ENCODE measurements around the gene MYBPH.

The MYBPH gene

GRCh38 chr1:203219934-203220333 is 44.3 kb upstream of the MYBPH start:
- no peak overlapping the region for H3K4ac ChIP-seq (ENCODE audit: low read length)
- H2BK15ac ChIP-seq (ENCODE audit: low read length) = no peak overlapping the region

GRCh38 chr1:203219171-203219570 is 43.5 kb upstream of the MYBPH start:
- no peak overlapping the region for H2BK15ac ChIP-seq (ENCODE audit: low read length)
- peaks cover 0 to 7% of the 10 kb centered on the region in 2 donors for H3K4me1 ChIP-seq (ENCODE audit: control insufficient read depth in 2 of 2, insufficient read depth in 1 of 2, low read depth in 1 of 2, low read length in 2 of 2)
- H4K8ac ChIP-seq (ENCODE audit: low read depth, low read length) = no peak overlapping the region
- no peak overlapping the region for H3K27ac ChIP-seq (replicated peaks; ENCODE audit: low read length)
- no peak overlapping the region for H2BK12ac ChIP-seq (ENCODE audit: low read length)
- H3K27me3 ChIP-seq (ENCODE audit: control insufficient read depth in 3 of 3, insufficient read depth in 3 of 3, low read depth in 1 of 3, low read length in 3 of 3) = peaks cover 0 to 73% (median 0%) of the 10 kb centered on the region in 3 experiments
- no peaks in the 10 kb centered on the region for H3K36me3 ChIP-seq (replicated peaks in 1 of 2; ENCODE audit: control insufficient read depth in 2 of 2, insufficient read depth in 2 of 2, low read length in 2 of 2)
- H3K18ac ChIP-seq (ENCODE audit: low read length) = no peak overlapping the region
- no CpG with 5 or more reads among the region's 1 CpG for WGBS, 2 donors (ENCODE audit: extremely low coverage in 2 of 2, insufficient read length in 2 of 2, insufficient replicate concordance in 1 of 2)
- H3K4me3 ChIP-seq (ENCODE audit: low read length in 2 of 2) = no peak overlapping the region
- no peak overlapping the region for H3K9ac ChIP-seq (ENCODE audit: low read depth, low read length, poor library complexity)
- no peak overlapping the region for H2BK5ac ChIP-seq (ENCODE audit: low read length)
- H3K79me1 ChIP-seq (ENCODE audit: low read depth, low read length) = no peaks in the 10 kb centered on the region
- H3K14ac ChIP-seq (ENCODE audit: low read length) = no peak overlapping the region
- H4K91ac ChIP-seq (ENCODE audit: low read depth, low read length, poor library complexity) = no peak overlapping the region
- DNase-seq (ENCODE audit: low spot score) = no peak
- H2AK5ac ChIP-seq (ENCODE audit: low read depth, low read length) = no peak overlapping the region
- no peak overlapping the region for H3K23ac ChIP-seq (ENCODE audit: low read depth, low read length, poor library complexity)
- H3K4ac ChIP-seq (ENCODE audit: low read length) = no peak overlapping the region
- no peak overlapping the region for H2AFZ ChIP-seq (ENCODE audit: low read length)
- H2BK120ac ChIP-seq (ENCODE audit: low read depth, low read length) = no peak overlapping the region
- H3K9me3 ChIP-seq (replicated peaks in 1 of 2; ENCODE audit: control insufficient read depth in 2 of 2, insufficient read depth in 1 of 2, low read depth in 1 of 2, low read length in 2 of 2) = no peaks in the 10 kb centered on the region
- H3K4me2 ChIP-seq (ENCODE audit: insufficient read depth, low read length, poor library complexity, severe bottlenecking) = no peak overlapping the region

More at GRCh38 chr1:203219934-203220333, 44.3 kb upstream of the MYBPH start:
- H2BK120ac ChIP-seq (ENCODE audit: low read depth, low read length) = no peak overlapping the region
- H2AFZ ChIP-seq (ENCODE audit: low read length) = no peak overlapping the region
- H3K9me3 ChIP-seq (replicated peaks in 1 of 2; ENCODE audit: control insufficient read depth in 2 of 2, insufficient read depth in 1 of 2, low read depth in 1 of 2, low read length in 2 of 2) = no peaks in the 10 kb centered on the region
- H3K4me3 ChIP-seq (ENCODE audit: low read length in 2 of 2) = no peak overlapping the region
- no peak overlapping the region for H2AK5ac ChIP-seq (ENCODE audit: low read depth, low read length)
- H3K27me3 ChIP-seq (ENCODE audit: control insufficient read depth in 3 of 3, insufficient read depth in 3 of 3, low read depth in 1 of 3, low read length in 3 of 3) = peaks cover 0 to 80% (median 0%) of the 10 kb centered on the region in 3 experiments
- no peak overlapping the region for H3K9ac ChIP-seq (ENCODE audit: low read depth, low read length, poor library complexity)
- no peak overlapping the region for H4K91ac ChIP-seq (ENCODE audit: low read depth, low read length, poor library complexity)
- no peak overlapping the region for H3K14ac ChIP-seq (ENCODE audit: low read length)
- H3K79me1 ChIP-seq (ENCODE audit: low read depth, low read length) = no peaks in the 10 kb centered on the region
- no CpG with 5 or more reads among the region's 8 CpGs for WGBS, 2 donors (ENCODE audit: extremely low coverage in 2 of 2, insufficient read length in 2 of 2, insufficient replicate concordance in 1 of 2)
- no peak overlapping the region for H3K23ac ChIP-seq (ENCODE audit: low read depth, low read length, poor library complexity)
- H3K4me2 ChIP-seq (ENCODE audit: insufficient read depth, low read length, poor library complexity, severe bottlenecking) = no peak overlapping the region
- H2BK5ac ChIP-seq (ENCODE audit: low read length) = no peak overlapping the region
- H3K36me3 ChIP-seq (replicated peaks in 1 of 2; ENCODE audit: control insufficient read depth in 2 of 2, insufficient read depth in 2 of 2, low read length in 2 of 2) = no peaks in the 10 kb centered on the region
- DNase-seq (ENCODE audit: low spot score) = peak; percentile 29
- peaks cover 0 to 7% of the 10 kb centered on the region in 2 donors for H3K4me1 ChIP-seq (ENCODE audit: control insufficient read depth in 2 of 2, insufficient read depth in 1 of 2, low read depth in 1 of 2, low read length in 2 of 2)
- H4K8ac ChIP-seq (ENCODE audit: low read depth, low read length) = no peak overlapping the region
- no peak overlapping the region for H2BK12ac ChIP-seq (ENCODE audit: low read length)
- H3K27ac ChIP-seq (replicated peaks; ENCODE audit: low read length) = no peak overlapping the region
- no peak overlapping the region for H3K18ac ChIP-seq (ENCODE audit: low read length)

- Histone ChIP-seq H3K23ac (ENCODE audit: low read depth, low read length, poor library complexity) (peak overlapping the region; percentile 27), H3K27me3 (ENCODE audit: control insufficient read depth in 3 of 3, insufficient read depth in 3 of 3, low read depth in 1 of 3, low read length in 3 of 3) (peaks cover 0 to 62% (median 0%) of the 10 kb centered on the region in 3 experiments), H3K9ac (ENCODE audit: low read depth, low read length, poor library complexity) (no peak overlapping the region), H4K8ac (ENCODE audit: low read depth, low read length) (no peak overlapping the region), H3K4ac (ENCODE audit: low read length) (no peak overlapping the region), H2BK120ac (ENCODE audit: low read depth, low read length) (no peak overlapping the region), H3K27ac (replicated peaks; ENCODE audit: low read length) (no peak overlapping the region), H2AK5ac (ENCODE audit: low read depth, low read length) (no peak overlapping the region), H2AFZ (ENCODE audit: low read length) (no peak overlapping the region), H3K4me1 (ENCODE audit: control insufficient read depth in 2 of 2, insufficient read depth in 1 of 2, low read depth in 1 of 2, low read length in 2 of 2) (peaks cover 0 to 6% of the 10 kb centered on the region in 2 donors), H3K36me3 (replicated peaks in 1 of 2; ENCODE audit: control insufficient read depth in 2 of 2, insufficient read depth in 2 of 2, low read length in 2 of 2) (no peaks in the 10 kb centered on the region), H2BK15ac (ENCODE audit: low read length) (no peak overlapping the region), H3K79me1 (ENCODE audit: low read depth, low read length) (no peaks in the 10 kb centered on the region), H2BK12ac (ENCODE audit: low read length) (no peak overlapping the region), H3K14ac (ENCODE audit: low read length) (no peak overlapping the region), H2BK5ac (ENCODE audit: low read length) (no peak overlapping the region), H4K91ac (ENCODE audit: low read depth, low read length, poor library complexity) (no peak overlapping the region), H3K4me3 (ENCODE audit: low read length in 2 of 2) (no peak overlapping the region), H3K18ac (ENCODE audit: low read length) (no peak overlapping the region), H3K4me2 (ENCODE audit: insufficient read depth, low read length, poor library complexity, severe bottlenecking) (no peak overlapping the region), H3K9me3 (replicated peaks in 1 of 2; ENCODE audit: control insufficient read depth in 2 of 2, insufficient read depth in 1 of 2, low read depth in 1 of 2, low read length in 2 of 2) (no peaks in the 10 kb centered on the region)
- WGBS, 2 donors (ENCODE audit: extremely low coverage in 2 of 2, insufficient read length in 2 of 2, insufficient replicate concordance in 1 of 2) = no CpG with 5 or more reads among the region's 7 CpGs
- no peak for DNase-seq (ENCODE audit: low spot score)
Observed at GRCh38 chr1:203217668-203218067, 42.0 kb upstream of the MYBPH start.

- H3K79me1 ChIP-seq (ENCODE audit: low read depth, low read length) = no peaks in the 10 kb centered on the region
- no peak overlapping the region for H2BK120ac ChIP-seq (ENCODE audit: low read depth, low read length)
- H3K14ac ChIP-seq (ENCODE audit: low read length) = no peak overlapping the region
- no peak overlapping the region for H2AFZ ChIP-seq (ENCODE audit: low read length)
- no peak overlapping the region for H4K8ac ChIP-seq (ENCODE audit: low read depth, low read length)
- no peak overlapping the region for H2BK12ac ChIP-seq (ENCODE audit: low read length)
- H3K27ac ChIP-seq (replicated peaks; ENCODE audit: low read length) = no peak overlapping the region
- H3K36me3 ChIP-seq (replicated peaks in 1 of 2; ENCODE audit: control insufficient read depth in 2 of 2, insufficient read depth in 2 of 2, low read length in 2 of 2) = no peaks in the 10 kb centered on the region
- H2AK5ac ChIP-seq (ENCODE audit: low read depth, low read length) = peak overlapping the region; percentile 8
- no peak overlapping the region for H4K91ac ChIP-seq (ENCODE audit: low read depth, low read length, poor library complexity)
- H3K4ac ChIP-seq (ENCODE audit: low read length) = no peak overlapping the region
- no peak overlapping the region for H3K23ac ChIP-seq (ENCODE audit: low read depth, low read length, poor library complexity)
- WGBS, 2 donors (ENCODE audit: extremely low coverage in 2 of 2, insufficient read length in 2 of 2, insufficient replicate concordance in 1 of 2) = no CpG with 5 or more reads among the region's 6 CpGs
- H3K18ac ChIP-seq (ENCODE audit: low read length) = no peak overlapping the region
- peaks cover 0 to 6% of the 10 kb centered on the region in 2 donors for H3K4me1 ChIP-seq (ENCODE audit: control insufficient read depth in 2 of 2, insufficient read depth in 1 of 2, low read depth in 1 of 2, low read length in 2 of 2)
- no peak overlapping the region for H3K9ac ChIP-seq (ENCODE audit: low read depth, low read length, poor library complexity)
- no peaks in the 10 kb centered on the region for H3K9me3 ChIP-seq (replicated peaks in 1 of 2; ENCODE audit: control insufficient read depth in 2 of 2, insufficient read depth in 1 of 2, low read depth in 1 of 2, low read length in 2 of 2)
- H2BK15ac ChIP-seq (ENCODE audit: low read length) = no peak overlapping the region
- peaks cover 0 to 58% (median 0%) of the 10 kb centered on the region in 3 experiments for H3K27me3 ChIP-seq (ENCODE audit: control insufficient read depth in 3 of 3, insufficient read depth in 3 of 3, low read depth in 1 of 3, low read length in 3 of 3)
- peak overlapping the region; percentile 14 for H2BK5ac ChIP-seq (ENCODE audit: low read length)
- no peak for DNase-seq (ENCODE audit: low spot score)
- H3K4me3 ChIP-seq (ENCODE audit: low read length in 2 of 2) = no peak overlapping the region
- H3K4me2 ChIP-seq (ENCODE audit: insufficient read depth, low read length, poor library complexity, severe bottlenecking) = no peak overlapping the region
Observed at GRCh38 chr1:203217139-203217655, 41.6 kb upstream of the MYBPH start.

Data from neuronal stem cell (in vitro differentiated cells).